Left renal pelvis (tissue), 4 donors: ENCODE measurements around the gene CENPVL2. TPM values are rescaled to one million over a fixed set of nuclear protein-coding genes. Genes with fewer than 3 reads are reported as not detected.
A peak's percentile ranks its signal among the peaks of the same experiment; 100 is the strongest.
"Not testable (repeated sequence)": the region's sequence is repeated elsewhere in the genome, so short reads cannot be mapped to it uniquely, and the experiment has no call there.

Experiments
- DNase-seq, 4 donors: peaks; one replicate each; pipeline ENCODE4 v3.0.0-alpha.2; 2013; ENCODE audit warnings: low read depth in 4 of 4, low spot score in 3 of 4
- polyA plus RNA-seq, 4 donors: library from polyadenylated mRNA; unstranded; fragments of 120-200 nt; gene quantifications; one replicate each; pipeline ENCODE4 v1.2.1, GENCODE V29; 2013; ENCODE audit not compliant: insufficient read length in 4 of 4

Gene CENPVL2
- under 1 TPM in 3 of 4 donors, not detected in 1; 0.16 to 0.34 (median 0.32) TPM for polyA plus RNA-seq

GRCh38 chrX:51682720-51683062, at the start of gene CENPVL2:
TSS of gene CENPVL2 (minus strand) at chrX:51682831. CDS start at chrX:51682831, 0 bp downstream.
- not testable (repeated sequence) for DNase-seq

GRCh38 chrX:51728202-51728601, 45.6 kb upstream of the CENPVL2 start:
- no peak for DNase-seq

- not testable (repeated sequence) for DNase-seq
Measured at GRCh38 chrX:51712943-51713647, 30.5 kb upstream of the CENPVL2 start.

- not testable (repeated sequence) for DNase-seq
Measured at GRCh38 chrX:51710277-51711164, 27.9 kb upstream of the CENPVL2 start, which contains the start of gene CENPVL1. TSS of gene CENPVL1 (plus strand) at chrX:51710512. CDS start at chrX:51710512, 0 bp downstream.

- no peak for DNase-seq
Measured at GRCh38 chrX:51697397-51697796, 14.8 kb upstream of the CENPVL2 start.

GRCh38 chrX:51694254-51694653, 11.6 kb upstream of the CENPVL2 start:
- no peak for DNase-seq

GRCh38 chrX:51681808-51682719, 567 bp downstream of the CENPVL2 start:
- DNase-seq = not testable (repeated sequence)

GRCh38 chrX:51679689-51680433, 2.8 kb downstream of the CENPVL2 start:
- DNase-seq = not testable (repeated sequence)

- no peak for DNase-seq
Measured at GRCh38 chrX:51665981-51666380, 16.6 kb downstream of the CENPVL2 start.

GRCh38 chrX:51643377-51643776, 39.3 kb downstream of the CENPVL2 start:
- DNase-seq = no peak

GRCh38 chrX:51641421-51642021, 41.1 kb downstream of the CENPVL2 start:
- peak in 2 of 4 donors; percentile 5 to 14 for DNase-seq

GRCh38 chrX:51636511-51636910, 46.1 kb downstream of the CENPVL2 start:
- DNase-seq = not testable (repeated sequence)

Other genes starting within 250 kb of the CENPVL2 start
- 10 to 100 TPM; 12.5 to 24.4 (median 16.0) TPM for gene NUDT11, start 186.2 kb downstream of the CENPVL2 start, polyA plus RNA-seq
- gene CENPVL3, start 63.9 kb downstream of the CENPVL2 start, polyA plus RNA-seq = 1 to 10 TPM in 3 of 4 donors, under 1 TPM in 1; 0.40 to 2.1 (median 1.3) TPM
- under 1 TPM in 3 of 4 donors, not detected in 1; 0.16 to 0.34 (median 0.32) TPM for gene CENPVL1, start 27.7 kb upstream of the CENPVL2 start, polyA plus RNA-seq
- 10 to 100 TPM; 16.4 to 24.2 (median 20.5) TPM for gene GSPT2, start 60.6 kb upstream of the CENPVL2 start, polyA plus RNA-seq
- 100 to 1,000 TPM; 306 to 433 (median 356) TPM for gene MAGED1, start 210.8 kb upstream of the CENPVL2 start, polyA plus RNA-seq